GM18508 (cell line): ENCODE data around the gene RSRC1.
"Not testable (repeated sequence)": the region's sequence is repeated elsewhere in the genome, so short reads cannot be mapped to it uniquely, and the experiment has no call there.

Source experiments
- ATAC-seq: cut with Tn5 transposase; IDR thresholded peaks from one replicate; pipeline ENCODE4 v1.9.1; 2021; ENCODE audit warnings: moderate number of reproducible peaks; ENCODE audit not compliant: insufficient read depth, unreplicated experiment

The RSRC1 gene

DNA sequence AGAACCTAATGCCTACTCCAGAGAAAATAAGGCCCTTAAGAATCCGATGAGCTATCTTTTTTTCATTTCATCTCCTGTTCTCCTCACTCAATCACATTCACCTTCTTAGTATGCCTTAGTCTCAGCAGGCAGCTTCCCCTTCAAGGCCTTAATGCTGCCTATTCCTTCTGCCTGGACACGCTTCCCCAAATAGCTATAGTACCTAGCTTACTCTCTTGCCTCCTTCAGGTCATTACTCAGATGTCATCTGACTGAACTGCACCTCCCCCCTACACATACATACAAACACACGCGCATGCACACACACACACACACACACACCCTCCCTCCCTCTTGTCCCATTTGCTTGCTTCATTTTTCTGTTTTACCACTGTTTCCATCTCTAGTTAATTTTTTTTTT, 269.6 kb downstream of the RSRC1 start:
- no peak for ATAC-seq

DNA sequence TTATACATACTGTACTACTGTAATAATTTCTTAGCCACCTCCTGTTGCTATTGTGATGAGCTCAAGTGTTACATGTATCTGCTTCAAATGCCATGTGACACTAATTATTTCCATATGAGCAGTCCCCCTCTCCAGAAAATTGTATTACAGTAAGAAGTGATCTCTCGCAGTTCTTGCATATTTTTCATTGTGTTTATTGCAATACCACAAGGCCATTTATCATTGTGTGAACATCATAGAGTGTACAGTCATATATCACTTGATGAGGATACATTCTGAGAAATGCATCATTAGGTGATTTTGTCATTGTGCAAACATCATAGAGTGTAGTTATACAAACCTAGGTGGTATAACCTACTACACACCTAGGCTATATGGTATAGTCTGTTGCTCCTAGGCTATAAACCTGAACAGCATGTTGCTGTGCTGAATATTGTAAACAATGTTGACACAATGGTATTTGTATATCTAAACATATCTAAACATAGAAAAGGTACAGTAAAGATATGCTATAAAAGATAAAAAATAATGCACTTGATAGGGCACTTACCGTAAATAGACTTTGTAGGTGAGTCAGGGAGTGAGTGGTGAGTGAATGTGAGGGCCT, 271.5 kb downstream of the RSRC1 start:
- no peak for ATAC-seq

DNA sequence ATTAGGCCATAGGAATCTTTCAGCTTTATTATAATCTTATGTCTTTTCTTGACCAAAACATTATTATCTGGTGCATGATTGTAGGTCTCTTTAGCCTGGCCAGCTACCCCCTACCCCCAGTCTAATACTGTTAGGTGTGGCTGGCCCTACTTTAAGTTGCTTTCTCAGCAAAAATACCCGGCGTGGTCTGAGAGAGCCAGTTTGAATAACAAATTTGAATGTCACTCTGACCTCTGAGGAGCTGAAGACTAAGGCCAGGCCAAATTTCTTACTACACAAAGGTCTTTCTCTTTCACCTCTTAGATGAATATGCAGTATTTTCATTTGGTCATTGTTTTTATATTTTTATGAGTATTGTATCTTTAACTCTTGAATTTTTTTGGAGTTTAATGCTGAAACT, 272.6 kb downstream of the RSRC1 start:
- no peak for ATAC-seq

DNA sequence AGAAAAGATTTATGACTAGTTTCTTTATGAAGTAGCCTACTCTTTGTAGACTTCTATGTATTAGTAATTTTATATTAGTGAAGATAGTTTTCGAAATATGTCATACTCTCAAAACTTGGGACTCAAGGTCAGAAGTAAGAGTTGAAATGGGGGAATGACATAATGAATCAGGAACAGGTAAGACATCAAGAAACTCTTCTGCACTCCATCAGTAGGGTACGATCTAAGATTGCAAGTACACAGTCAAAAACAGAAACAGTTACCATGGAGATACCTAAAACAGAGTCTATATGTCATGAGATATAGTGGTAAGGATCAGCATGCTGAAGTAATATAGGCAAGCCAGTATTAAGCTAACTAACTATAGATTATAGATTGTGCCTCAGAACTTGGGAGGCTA, 274.1 kb downstream of the RSRC1 start:
- ATAC-seq, result no peak

GRCh38 chr3:158395421-158395820, 285.5 kb downstream of the RSRC1 start:
- ATAC-seq, result no peak

DNA sequence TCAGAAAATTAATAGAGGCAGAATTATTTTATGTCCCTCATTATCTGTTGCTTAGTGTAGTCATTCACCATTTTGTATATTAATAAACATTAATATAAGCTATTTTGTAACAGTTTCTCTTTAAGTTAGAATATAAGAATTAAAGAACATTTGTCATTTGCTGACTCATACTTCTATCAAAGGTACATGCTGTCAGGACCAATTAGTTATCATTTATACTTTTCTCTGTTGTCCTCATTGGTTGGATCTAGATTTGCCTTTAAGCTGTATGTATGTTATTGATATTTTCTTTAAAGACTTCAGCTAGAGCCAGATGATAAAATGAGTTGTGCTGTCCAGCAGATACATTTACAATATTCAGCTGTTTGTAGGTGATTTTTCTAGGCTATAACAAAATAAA, 292.7 kb downstream of the RSRC1 start:
- ATAC-seq, result no peak

DNA sequence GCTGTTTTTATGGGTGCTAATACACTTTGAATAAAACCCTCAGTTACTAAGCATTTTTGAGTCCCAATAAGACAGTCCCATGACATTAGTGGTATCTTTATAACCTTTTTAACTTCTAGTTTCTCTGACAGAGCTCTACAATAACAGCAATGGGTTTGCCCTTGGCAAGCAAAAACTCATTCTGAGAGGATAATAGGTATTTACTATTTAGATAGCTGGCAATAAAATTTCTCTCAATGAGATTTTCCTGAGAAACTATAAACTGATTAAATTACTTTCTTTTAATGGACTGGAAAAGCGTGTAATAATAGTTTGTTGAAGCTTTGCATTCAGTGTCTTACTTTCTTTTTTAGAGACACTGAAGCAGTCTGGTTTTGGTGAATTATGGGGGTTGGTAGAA, 293.1 kb downstream of the RSRC1 start:
- no peak for ATAC-seq

DNA sequence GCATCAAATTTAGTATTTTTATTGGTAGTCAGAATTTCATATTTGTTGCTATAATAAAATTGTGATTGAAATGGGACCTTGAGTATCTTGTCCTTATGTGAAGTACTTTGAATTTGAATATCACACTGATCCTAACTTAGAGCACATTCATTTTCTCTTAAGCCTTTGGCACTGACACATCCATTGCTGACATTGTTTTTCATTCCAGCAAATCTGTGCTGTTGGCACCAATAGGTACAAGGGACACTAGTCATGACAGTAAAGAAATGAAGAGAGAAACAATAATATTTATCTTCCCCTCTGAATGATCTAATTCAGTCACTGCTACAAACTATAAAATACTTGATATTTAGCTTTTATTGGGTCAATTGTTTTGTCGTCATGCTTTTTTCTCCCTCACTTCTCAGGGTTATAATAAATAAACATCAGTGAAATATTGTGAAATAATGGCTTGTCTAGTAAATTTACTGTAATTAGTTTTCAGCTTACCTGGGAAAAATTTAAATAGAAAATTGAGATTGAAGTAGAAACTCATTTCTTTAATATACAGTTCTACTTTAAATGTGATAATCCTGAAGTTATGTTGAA, 294.3 kb downstream of the RSRC1 start:
- ATAC-seq, result no peak

DNA sequence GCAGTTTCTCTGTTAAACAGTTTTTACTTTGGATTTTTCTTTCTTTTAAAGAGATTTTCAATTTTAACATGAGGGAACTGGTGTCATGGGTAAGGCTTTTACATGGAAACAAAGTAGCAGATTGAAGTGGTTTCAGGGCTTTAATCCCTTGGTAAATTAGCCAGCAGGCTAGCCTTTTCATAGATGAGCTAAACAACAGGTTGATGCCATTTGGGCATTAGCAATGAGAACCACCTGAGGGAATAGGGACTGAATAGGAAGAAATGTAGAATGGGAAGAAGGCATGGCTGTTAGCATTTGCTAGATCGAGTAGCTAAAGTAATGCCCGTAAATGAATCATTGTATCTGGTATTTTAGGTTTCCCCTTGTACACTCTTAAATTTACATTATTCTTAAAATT, 295.6 kb downstream of the RSRC1 start:
- no peak for ATAC-seq

GRCh38 chr3:158407844-158408517, 298.1 kb downstream of the RSRC1 start:
- ATAC-seq, result no peak

DNA sequence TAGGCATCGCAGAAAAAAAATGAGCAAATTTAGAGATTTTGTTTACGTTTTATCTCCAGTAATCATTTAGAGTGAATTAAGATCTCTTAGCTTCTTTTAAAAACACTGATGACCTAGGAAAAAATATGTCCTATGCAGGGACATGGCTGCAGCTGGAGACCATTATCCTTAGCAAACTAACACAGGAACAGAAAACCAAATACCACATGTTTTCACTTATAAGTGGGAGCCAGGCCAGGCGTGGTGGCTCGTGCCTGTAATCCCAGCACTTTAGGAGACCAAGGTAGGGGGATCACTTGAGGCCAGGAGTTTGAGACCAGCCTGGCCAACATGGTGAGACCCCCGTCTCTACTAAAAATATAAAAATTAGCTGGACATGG, 298.6 kb downstream of the RSRC1 start:
- not testable (repeated sequence) for ATAC-seq

DNA sequence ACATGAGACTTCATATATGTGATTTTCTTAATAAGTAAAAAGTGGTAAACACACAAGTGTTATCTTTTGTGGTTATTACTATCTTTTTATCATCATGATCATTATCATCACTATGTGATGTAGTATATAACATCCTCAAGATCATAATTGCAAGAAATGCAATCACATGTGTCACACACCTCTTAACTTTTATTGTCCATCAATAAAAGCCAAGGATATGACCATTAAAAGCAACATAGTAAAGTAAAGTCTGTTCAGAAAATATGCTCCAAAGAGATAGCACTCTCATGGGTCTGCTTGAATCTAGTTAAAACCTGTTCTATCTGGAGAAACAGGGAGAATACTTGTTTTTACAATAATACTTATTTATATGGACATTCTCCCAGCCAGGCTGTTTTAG, 308.1 kb downstream of the RSRC1 start:
- ATAC-seq, result no peak

GRCh38 chr3:158419820-158420653, 310.1 kb downstream of the RSRC1 start:
- no peak for ATAC-seq

- peak; percentile 98 for ATAC-seq
These were observed 310.9 kb downstream of the RSRC1 start for GRCh38 chr3:158420654-158421396.

- no peak for ATAC-seq
These were observed 320.6 kb downstream of the RSRC1 start for GRCh38 chr3:158430448-158430847.

DNA sequence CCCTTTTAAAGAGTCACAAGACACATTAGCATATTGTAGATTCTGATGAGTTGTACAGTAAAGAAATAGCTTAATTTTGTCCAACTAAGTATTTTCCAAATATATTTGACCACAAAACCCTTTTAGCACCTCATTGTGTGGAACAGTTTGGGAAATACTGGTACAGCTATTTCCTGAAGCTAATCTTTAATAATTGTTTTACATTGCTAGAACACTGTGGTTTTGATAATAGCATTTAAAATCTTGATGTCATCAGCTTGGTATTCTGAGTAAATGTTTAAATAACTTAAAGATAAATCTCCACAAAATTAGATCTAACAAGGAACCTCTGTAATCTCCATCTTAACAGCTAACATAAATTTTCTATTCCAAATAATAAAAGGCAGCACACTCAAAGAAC, 321.1 kb downstream of the RSRC1 start:
- no peak for ATAC-seq

DNA sequence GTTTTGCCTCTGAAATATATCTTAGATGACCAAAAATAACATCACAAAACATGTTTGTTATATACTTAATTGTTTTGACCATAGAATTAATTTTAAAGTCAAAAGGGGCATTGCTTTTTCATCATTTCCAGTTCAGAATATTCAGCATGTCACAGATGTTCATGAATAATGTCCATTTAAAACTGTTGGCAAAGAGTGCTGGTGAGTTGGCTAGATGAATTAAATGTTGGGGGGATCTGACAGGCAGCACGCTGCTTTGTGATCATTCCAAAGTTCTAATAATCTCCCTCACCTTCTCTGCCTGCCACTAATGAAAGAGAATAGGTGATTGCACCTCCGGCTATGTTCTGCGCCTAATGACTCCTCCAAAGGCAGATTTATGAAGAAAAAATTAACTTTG, 321.9 kb downstream of the RSRC1 start:
- ATAC-seq, result no peak

- peak; percentile 83 for ATAC-seq
These were observed 324.6 kb downstream of the RSRC1 start for GRCh38 chr3:158434412-158435038.

DNA sequence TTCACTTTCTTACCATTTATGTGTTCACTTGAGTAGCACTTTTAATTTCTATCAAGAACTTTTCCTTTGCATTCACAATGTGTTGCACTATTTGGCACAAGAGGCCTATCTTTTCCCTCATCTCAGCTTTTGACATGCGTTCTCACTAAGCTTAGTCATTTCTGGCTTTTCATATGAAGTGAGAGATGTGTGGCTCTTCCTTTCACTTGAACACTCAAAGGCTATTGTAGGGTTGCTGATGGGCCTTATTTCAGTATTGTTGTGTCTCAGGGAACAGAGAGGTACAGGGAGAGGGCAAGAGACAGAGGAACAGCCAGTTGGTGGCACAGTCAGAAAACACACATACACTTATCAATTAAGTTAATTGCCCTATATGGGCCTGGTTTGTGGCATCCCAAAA, 333.7 kb downstream of the RSRC1 start:
- peak; percentile 95 for ATAC-seq

- ATAC-seq, result no peak
These were observed 337.5 kb downstream of the RSRC1 start for GRCh38 chr3:158447408-158447807.
